HepG2 (cell line): Measurements from ENCODE around the gene RNU7-1. TPM values are rescaled to one million over a fixed set of nuclear protein-coding genes. Genes with fewer than 3 reads are reported as not detected.
A peak's percentile ranks its signal among the peaks of the same experiment; 100 is the strongest.

Source experiments
- ARID4A ChIP-seq: sonication (generic); formaldehyde crosslinking; IDR thresholded peaks from 2 replicates; pipeline ENCODE4 v1.5.0; 2020; ENCODE audit warnings: mild to moderate bottlenecking, missing genetic modification reagents, borderline replicate concordance
- CERS6 ChIP-seq: sonication (generic); formaldehyde crosslinking; IDR thresholded peaks from 2 replicates; pipeline ENCODE4 v1.5.0; 2020; ENCODE audit warnings: missing genetic modification reagents
- CHCHD3 ChIP-seq: sonication (generic); formaldehyde crosslinking; IDR thresholded peaks from 2 replicates; pipeline ENCODE4 v1.8.0; 2022; ENCODE audit warnings: mild to moderate bottlenecking, missing genetic modification reagents, moderate library complexity
- GLI4 ChIP-seq: sonication (generic); formaldehyde crosslinking; IDR thresholded peaks from 2 replicates; pipeline ENCODE4 v1.5.1; 2020; ENCODE audit warnings: missing genetic modification reagents, mild to moderate bottlenecking, moderate library complexity, borderline replicate concordance
- KDM2A ChIP-seq: sonication (generic); formaldehyde crosslinking; IDR thresholded peaks from 2 replicates; pipeline ENCODE4 v1.4.0; 2020; ENCODE audit warnings: low read depth, missing genetic modification reagents, borderline replicate concordance
- KLF9 ChIP-seq: IDR thresholded peaks from 2 replicates; pipeline ENCODE4 v1.6.1; 2016; ENCODE audit warnings: low read depth
- MIXL1 ChIP-seq: IDR thresholded peaks from 2 replicates; pipeline ENCODE4 v1.6.1; 2016
- NR2C2 ChIP-seq: sonication (generic); formaldehyde crosslinking; IDR thresholded peaks from 2 replicates; pipeline ENCODE4 v1.4.0; 2020; ENCODE audit warnings: missing genetic modification reagents, mild to moderate bottlenecking, moderate library complexity, borderline replicate concordance
- PRDM4 ChIP-seq: sonication (generic); formaldehyde crosslinking; IDR thresholded peaks from 2 replicates; pipeline ENCODE4 v1.9.0; 2021; ENCODE audit warnings: missing genetic modification reagents, borderline replicate concordance
- SIN3B ChIP-seq: fragments of 150-350 bp; IDR thresholded peaks from 2 replicates; pipeline ENCODE4 v1.6.1; 2014; ENCODE audit warnings: low read length
- ZFAT ChIP-seq: sonication (generic); formaldehyde crosslinking; conservative IDR thresholded peaks from 2 replicates; pipeline ENCODE4 v1.8.1; 2023; ENCODE audit warnings: missing genetic modification reagents, inconsistent platforms
- ZKSCAN5 ChIP-seq: sonication (generic); formaldehyde crosslinking; IDR thresholded peaks from 2 replicates; pipeline ENCODE4 v1.5.1; 2020; ENCODE audit warnings: mild to moderate bottlenecking, missing genetic modification reagents
- ZNF367 ChIP-seq: sonication (generic); formaldehyde crosslinking; IDR thresholded peaks from 2 replicates; pipeline ENCODE4 v1.4.0; 2020; ENCODE audit warnings: missing genetic modification reagents, borderline replicate concordance
- ZNF430 ChIP-seq: sonication (generic); formaldehyde crosslinking; IDR thresholded peaks from 2 replicates; pipeline ENCODE4 v1.9.0; 2021; ENCODE audit warnings: mild to moderate bottlenecking, missing genetic modification reagents
- ZNF777 ChIP-seq: sonication (generic); formaldehyde crosslinking; IDR thresholded peaks from 2 replicates; pipeline ENCODE4 v1.4.0; 2020; ENCODE audit warnings: missing genetic modification reagents
- polyA plus RNA-seq, 8 experiments: library from polyadenylated mRNA; depleted of rRNA in 3 of 8; stranded (reverse) in 7 of 8; unstranded in 1 of 8; fragments of >200 nt; fragmentation: Illumina TruSeq in 4 of 8; extraction: Trizol in 4 of 8; gene quantifications; 2 replicates each; pipeline versions ENCODE4 v1.2.1 to v1.2.3, GENCODE V29; 2011 to 2016; ENCODE audit warnings: low read depth in 4 of 8, missing spikeins in 1 of 8, mixed read lengths in 1 of 8; ENCODE audit not compliant: insufficient read depth in 1 of 8
- total RNA-seq, 5 experiments: library from RNA; depleted of rRNA; stranded (reverse); fragments of >200 nt; fragmentation: Illumina TruSeq; extraction: Trizol; gene quantifications; 2 replicates each; pipeline ENCODE4 v1.2.3, GENCODE V29; 2016; ENCODE audit warnings: low read depth in 1 of 5
- TF ChIP-seq, protein P1 (sequence below), 2 experiments: fragments of 450-650 bp in 1 of 2; sonication (generic) in 1 of 2; formaldehyde crosslinking; IDR thresholded peaks; 2 replicates each; pipeline versions ENCODE4 v1.5.0 to v1.8.0; 2020 to 2022; ENCODE audit warnings: mild to moderate bottlenecking in 1 of 2, missing genetic modification reagents in 1 of 2

Gene RNU7-1
- total and polyA plus RNA-seq, 2 of the 13 experiments (the other 11 are each of a cell fraction or from before 2014, with no cell fraction given), result not detected

DNA sequence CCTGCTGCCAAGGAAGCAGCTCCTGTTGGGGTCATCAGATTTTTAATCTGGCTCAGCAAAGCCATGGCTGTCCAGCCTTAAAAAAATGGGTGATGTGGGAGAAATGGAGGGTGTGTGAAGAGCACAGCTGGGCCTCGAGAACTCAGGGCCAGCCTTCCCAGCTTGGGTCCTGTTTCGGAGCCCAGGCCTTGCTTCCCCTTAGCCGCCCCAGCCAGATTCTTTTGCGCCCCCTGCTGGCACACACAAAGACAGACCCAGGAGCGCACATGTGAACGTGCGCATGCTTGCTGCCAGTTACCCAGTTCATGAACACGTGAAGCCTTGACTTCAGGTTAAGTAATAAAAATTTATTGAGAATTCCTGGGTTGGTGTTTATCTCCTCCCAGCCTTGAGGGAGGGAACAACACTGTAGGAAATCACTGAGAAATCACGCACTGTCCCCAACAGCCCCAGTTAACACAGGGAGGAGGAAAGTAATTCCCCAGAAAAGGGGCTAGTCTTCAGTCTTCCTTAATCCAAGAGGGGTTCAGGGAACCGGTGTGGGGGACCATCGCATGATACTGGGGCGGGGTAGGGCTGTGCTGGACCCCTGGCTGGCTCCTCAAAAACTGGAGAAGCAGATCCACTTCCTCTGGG lies 21.5 kb downstream of the RNU7-1 start (continued):
- TF ChIP-seq ZNF367 (CRISPR knock-in tag) (0 out of 2 replicates have a peak, but pooled peaks have one; percentile 42), CHCHD3 (CRISPR knock-in tag) (no peak), ZKSCAN5 (no peak), ZNF777 (CRISPR knock-in tag) (no peak), ZNF430 (CRISPR knock-in tag) (no peak), ARID4A (CRISPR knock-in tag) (peak; percentile 45; the same call in 1 of the 2 replicates), KLF9 (CRISPR knock-in tag) (no peak), SIN3B (no peak), NR2C2 (CRISPR knock-in tag) (no peak), KDM2A (CRISPR knock-in tag) (peak; percentile 61; the same call in 1 of the 2 replicates), GLI4 (CRISPR knock-in tag) (no peak), CERS6 (CRISPR knock-in tag) (no peak), ZFAT (CRISPR knock-in tag) (no peak), MIXL1 (CRISPR knock-in tag) (0 out of 2 replicates have a peak, but pooled peaks have one; percentile 50), PRDM4 (no peak)
- TF ChIP-seq, protein P1, sequence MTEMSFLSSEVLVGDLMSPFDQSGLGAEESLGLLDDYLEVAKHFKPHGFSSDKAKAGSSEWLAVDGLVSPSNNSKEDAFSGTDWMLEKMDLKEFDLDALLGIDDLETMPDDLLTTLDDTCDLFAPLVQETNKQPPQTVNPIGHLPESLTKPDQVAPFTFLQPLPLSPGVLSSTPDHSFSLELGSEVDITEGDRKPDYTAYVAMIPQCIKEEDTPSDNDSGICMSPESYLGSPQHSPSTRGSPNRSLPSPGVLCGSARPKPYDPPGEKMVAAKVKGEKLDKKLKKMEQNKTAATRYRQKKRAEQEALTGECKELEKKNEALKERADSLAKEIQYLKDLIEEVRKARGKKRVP (CRISPR knock-in tag; IDR thresholded peaks at IDR 0.05), result no peak
